Measurements from ENCODE around the gene ADORA2A.

The ADORA2A gene

GRCh38 chr22:24386937-24387471 lies 40.4 kb upstream of the ADORA2A start:
- TF ChIP-seq, protein P1, sequence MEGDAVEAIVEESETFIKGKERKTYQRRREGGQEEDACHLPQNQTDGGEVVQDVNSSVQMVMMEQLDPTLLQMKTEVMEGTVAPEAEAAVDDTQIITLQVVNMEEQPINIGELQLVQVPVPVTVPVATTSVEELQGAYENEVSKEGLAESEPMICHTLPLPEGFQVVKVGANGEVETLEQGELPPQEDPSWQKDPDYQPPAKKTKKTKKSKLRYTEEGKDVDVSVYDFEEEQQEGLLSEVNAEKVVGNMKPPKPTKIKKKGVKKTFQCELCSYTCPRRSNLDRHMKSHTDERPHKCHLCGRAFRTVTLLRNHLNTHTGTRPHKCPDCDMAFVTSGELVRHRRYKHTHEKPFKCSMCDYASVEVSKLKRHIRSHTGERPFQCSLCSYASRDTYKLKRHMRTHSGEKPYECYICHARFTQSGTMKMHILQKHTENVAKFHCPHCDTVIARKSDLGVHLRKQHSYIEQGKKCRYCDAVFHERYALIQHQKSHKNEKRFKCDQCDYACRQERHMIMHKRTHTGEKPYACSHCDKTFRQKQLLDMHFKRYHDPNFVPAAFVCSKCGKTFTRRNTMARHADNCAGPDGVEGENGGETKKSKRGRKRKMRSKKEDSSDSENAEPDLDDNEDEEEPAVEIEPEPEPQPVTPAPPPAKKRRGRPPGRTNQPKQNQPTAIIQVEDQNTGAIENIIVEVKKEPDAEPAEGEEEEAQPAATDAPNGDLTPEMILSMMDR (IDR thresholded peaks at IDR 0.05; ENCODE audit: low read length), result no peak
- TF ChIP-seq EZH2 (optimal IDR thresholded peaks at IDR 0.05; ENCODE audit: low read depth, low read length), result no peak
- TF ChIP-seq EZH2phosphoT487 (IDR thresholded peaks at IDR 0.05; ENCODE audit: low read length), result no peak
- no peak overlapping the region for H3K9ac ChIP-seq (ENCODE audit: low read length)
- H3K4me3 ChIP-seq (ENCODE audit: low read length), result no peak overlapping the region
- H3K27ac ChIP-seq (ENCODE audit: low read length), result no peak overlapping the region
- no peaks in the 10 kb centered on the region for H3K36me3 ChIP-seq (replicated peaks; ENCODE audit: insufficient read depth, low read length)
- no peaks in the 10 kb centered on the region for H3F3A ChIP-seq (ENCODE audit: insufficient read depth, low read length)
- no peaks in the 10 kb centered on the region for H3K4me1 ChIP-seq (ENCODE audit: low read length)
- no peaks in the 10 kb centered on the region for H3K9me2 ChIP-seq (replicated peaks; ENCODE audit: insufficient read depth, low read length)
- DNase-seq, result no peak
- peaks cover 2% of the 10 kb centered on the region; the same call in 1 of the 2 replicates for H3K79me2 ChIP-seq (ENCODE audit: low read length)
- H4K20me1 ChIP-seq (ENCODE audit: insufficient read depth, low read length), result no peaks in the 10 kb centered on the region
- H3K27me3 ChIP-seq (replicated peaks; ENCODE audit: insufficient read depth, low read length), result no peaks in the 10 kb centered on the region
- H2AFZ ChIP-seq (ENCODE audit: low read length), result no peak overlapping the region
- no peaks in the 10 kb centered on the region for H3K9me3 ChIP-seq (replicated peaks; ENCODE audit: insufficient read depth, low read length)
- no peak overlapping the region for H3K4me2 ChIP-seq (ENCODE audit: low read depth, low read length)

DNA sequence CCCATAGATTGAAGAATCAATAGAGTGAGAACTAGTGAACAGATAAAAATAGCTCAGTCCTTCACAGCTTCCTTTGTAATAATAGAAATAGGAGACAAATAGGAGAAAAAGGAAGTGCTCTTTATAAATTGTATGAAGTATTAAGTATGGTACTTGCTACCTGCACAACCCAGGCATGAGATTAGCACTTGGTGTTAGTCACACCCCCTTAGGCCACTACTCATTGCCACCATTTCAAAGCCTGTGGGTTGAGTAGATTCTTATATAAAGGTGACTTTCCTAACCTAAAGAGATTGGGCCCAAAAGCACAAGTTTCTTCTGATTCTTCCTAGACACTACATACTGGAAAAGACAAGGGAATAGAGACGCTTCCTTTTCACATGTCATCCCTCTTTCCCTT lies 37.7 kb upstream of the ADORA2A start:
- Histone ChIP-seq H2AFZ (ENCODE audit: low read length) (no peak overlapping the region), H3K9me3 (replicated peaks; ENCODE audit: insufficient read depth, low read length) (no peaks in the 10 kb centered on the region), H3K4me3 (ENCODE audit: low read length) (no peak overlapping the region), H3K27me3 (replicated peaks; ENCODE audit: insufficient read depth, low read length) (no peaks in the 10 kb centered on the region), H3K4me1 (ENCODE audit: low read length) (no peaks in the 10 kb centered on the region), H3K36me3 (replicated peaks; ENCODE audit: insufficient read depth, low read length) (no peaks in the 10 kb centered on the region), H3K79me2 (ENCODE audit: low read length) (no peaks in the 10 kb centered on the region), H4K20me1 (ENCODE audit: insufficient read depth, low read length) (no peaks in the 10 kb centered on the region), H3F3A (ENCODE audit: insufficient read depth, low read length) (no peaks in the 10 kb centered on the region), H3K9ac (ENCODE audit: low read length) (no peak overlapping the region), H3K27ac (ENCODE audit: low read length) (no peak overlapping the region), H3K9me2 (replicated peaks; ENCODE audit: insufficient read depth, low read length) (no peaks in the 10 kb centered on the region), H3K4me2 (ENCODE audit: low read depth, low read length) (no peak overlapping the region)
- TF ChIP-seq, protein P1 (IDR thresholded peaks at IDR 0.05; ENCODE audit: low read length), result no peak
- TF ChIP-seq EZH2 (optimal IDR thresholded peaks at IDR 0.05; ENCODE audit: low read depth, low read length), result no peak
- no peak for TF ChIP-seq EZH2phosphoT487 (IDR thresholded peaks at IDR 0.05; ENCODE audit: low read length)
- DNase-seq, result no peak

- Histone ChIP-seq H3K4me1 (ENCODE audit: low read length) (no peaks in the 10 kb centered on the region), H3K79me2 (ENCODE audit: low read length) (no peaks in the 10 kb centered on the region), H3K9ac (ENCODE audit: low read length) (no peak overlapping the region), H3K9me3 (replicated peaks; ENCODE audit: insufficient read depth, low read length) (no peaks in the 10 kb centered on the region), H3K36me3 (replicated peaks; ENCODE audit: insufficient read depth, low read length) (no peaks in the 10 kb centered on the region), H4K20me1 (ENCODE audit: insufficient read depth, low read length) (no peaks in the 10 kb centered on the region), H2AFZ (ENCODE audit: low read length) (no peak overlapping the region), H3K27ac (ENCODE audit: low read length) (no peak overlapping the region), H3F3A (ENCODE audit: insufficient read depth, low read length) (no peaks in the 10 kb centered on the region), H3K4me3 (ENCODE audit: low read length) (no peak overlapping the region), H3K4me2 (ENCODE audit: low read depth, low read length) (no peak overlapping the region), H3K9me2 (replicated peaks; ENCODE audit: insufficient read depth, low read length) (no peaks in the 10 kb centered on the region), H3K27me3 (replicated peaks; ENCODE audit: insufficient read depth, low read length) (no peaks in the 10 kb centered on the region)
- TF ChIP-seq EZH2phosphoT487 (IDR thresholded peaks at IDR 0.05; ENCODE audit: low read length) (no peak), EZH2 (optimal IDR thresholded peaks at IDR 0.05; ENCODE audit: low read depth, low read length) (no peak)
- TF ChIP-seq, protein P1 (IDR thresholded peaks at IDR 0.05; ENCODE audit: low read length), result no peak
- no peak for DNase-seq
Observed at GRCh38 chr22:24390156-24390555, 37.2 kb upstream of the ADORA2A start.

Data from MM.1S (cell line).